HUES48 (cell line): ENCODE measurements around the gene PRR33.

Experiments used
- H3K27ac ChIP-seq: one replicate; pipeline ENCODE4 v1.7.0; 2013; ENCODE audit warnings: low read depth, low read length, inconsistent platforms
- H3K27me3 ChIP-seq: 2 replicates; pipeline ENCODE4 v1.6.1; 2013; ENCODE audit warnings: mild to moderate bottlenecking, low read length; ENCODE audit not compliant: control insufficient read depth, insufficient read depth
- H3K36me3 ChIP-seq: 2 replicates; pipeline ENCODE4 v1.6.1; 2013; ENCODE audit warnings: low read length; ENCODE audit not compliant: control insufficient read depth, insufficient read depth
- H3K4me1 ChIP-seq: 2 replicates; pipeline ENCODE4 v1.6.1; 2013; ENCODE audit warnings: mild to moderate bottlenecking, low read length; ENCODE audit not compliant: control insufficient read depth, insufficient read depth
- H3K4me3 ChIP-seq: 2 replicates; pipeline ENCODE4 v1.5.1; 2013; ENCODE audit warnings: mild to moderate bottlenecking, low read depth, low read length
- H3K9ac ChIP-seq: 2 replicates; pipeline ENCODE4 v1.6.1; 2013; ENCODE audit warnings: mild to moderate bottlenecking, low read depth, low read length, moderate library complexity
- H3K9me3 ChIP-seq: 2 replicates; pipeline ENCODE4 v1.6.1; 2013; ENCODE audit warnings: low read length; ENCODE audit not compliant: control insufficient read depth, insufficient read depth

The PRR33 gene

DNA sequence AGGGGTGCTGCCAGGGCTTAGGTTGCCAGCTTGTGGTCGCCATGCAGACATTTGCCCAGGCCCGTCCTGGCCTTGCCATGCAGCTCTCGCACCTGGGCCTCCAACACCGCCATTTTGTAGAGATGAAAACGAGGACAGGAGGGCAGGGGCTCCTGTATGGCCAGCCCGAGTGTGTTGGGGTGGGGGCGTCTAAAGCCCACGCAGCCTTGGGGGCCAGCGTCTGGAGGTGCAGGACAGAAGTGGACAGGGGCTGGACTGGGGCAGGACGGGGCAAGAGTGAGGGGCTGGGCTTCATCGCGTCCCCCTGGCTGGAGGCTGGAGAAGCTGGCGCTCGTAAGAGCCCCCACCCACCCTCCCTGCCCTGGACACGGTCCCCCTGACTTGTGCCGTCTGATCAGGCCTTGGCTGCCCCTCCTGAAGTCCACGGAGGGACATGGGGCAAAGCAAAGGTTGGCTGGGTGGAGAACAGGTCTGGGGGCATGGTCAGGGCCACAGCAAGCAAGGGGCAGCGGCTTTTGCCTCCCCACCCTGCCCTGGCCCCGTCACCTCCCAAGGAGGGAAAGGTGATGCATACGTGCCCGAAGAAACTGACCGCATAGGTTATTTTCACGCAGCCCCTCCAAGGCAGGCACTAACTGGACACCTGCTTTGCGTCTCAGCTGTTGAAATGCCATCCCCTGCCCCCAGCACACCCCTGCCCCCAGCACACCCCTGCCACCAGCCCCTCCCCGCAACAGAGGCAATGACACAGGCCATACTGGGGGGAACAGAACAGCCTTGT is 28.6 kb upstream of the PRR33 start:
- no peaks in the 10 kb centered on the region for H3K27me3 ChIP-seq
- no peaks in the 10 kb centered on the region; the same call in 1 of the 2 replicates for H3K4me1 ChIP-seq
- no peak overlapping the region for H3K27ac ChIP-seq

DNA sequence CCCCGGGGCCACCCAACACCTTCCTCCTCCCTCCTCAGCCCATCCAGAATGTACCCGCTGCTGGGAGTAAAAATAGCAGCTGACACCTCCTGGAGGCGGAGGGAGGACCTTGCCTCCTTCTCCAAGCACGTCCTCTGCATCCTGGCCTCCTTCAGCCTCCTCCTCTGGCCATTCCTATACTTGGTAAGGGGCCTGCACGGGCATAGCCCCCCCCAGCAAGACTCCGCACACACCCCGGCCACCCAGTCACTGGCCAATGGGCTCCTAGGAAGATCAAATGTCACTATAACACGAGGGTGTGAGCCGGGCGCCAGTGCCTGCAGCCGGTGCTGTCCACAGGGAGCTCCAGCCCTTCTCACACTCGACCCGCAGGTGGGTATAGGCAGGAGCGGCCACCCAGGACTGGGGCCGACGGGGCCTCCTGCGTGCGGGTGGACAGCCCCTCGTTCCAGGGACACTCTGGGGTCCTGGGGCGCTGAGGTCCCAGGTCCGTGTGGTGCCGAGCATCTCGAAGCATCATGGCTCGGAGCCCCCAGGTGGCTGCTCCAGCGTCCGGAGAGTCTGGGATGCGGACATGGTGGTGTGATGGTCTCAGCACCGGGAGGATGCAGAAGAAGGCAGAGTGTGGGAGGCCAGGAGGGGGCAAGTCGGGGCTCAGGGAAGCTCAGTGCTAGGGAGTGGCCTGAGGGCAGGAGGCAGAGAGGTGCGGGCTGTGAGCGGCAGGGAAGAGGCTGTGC is 27.9 kb upstream of the PRR33 start, which contains the start of gene TNNT3:
TSS of gene TNNT3 (plus strand) at position 313 of the 737 bp plus-strand sequence. CDS start 3,172 bp downstream, outside the sequence.
- Histone ChIP-seq H3K36me3 (no peaks in the 10 kb centered on the region), H3K4me1 (no peaks in the 10 kb centered on the region; the same call in 1 of the 2 replicates), H3K9me3 (no peaks in the 10 kb centered on the region), H3K27ac (no peak within 1 kb of the TSS), H3K27me3 (no peaks in the 10 kb centered on the region), H3K4me3 (no peak within 1 kb of the TSS), H3K9ac (no peak within 1 kb of the TSS)

More for the DNA sequence above, 28.6 kb upstream of the PRR33 start:
- H3K9ac ChIP-seq, result no peak overlapping the region
- no peaks in the 10 kb centered on the region for H3K9me3 ChIP-seq
- H3K4me3 ChIP-seq, result no peak overlapping the region
- H3K36me3 ChIP-seq, result no peaks in the 10 kb centered on the region

DNA sequence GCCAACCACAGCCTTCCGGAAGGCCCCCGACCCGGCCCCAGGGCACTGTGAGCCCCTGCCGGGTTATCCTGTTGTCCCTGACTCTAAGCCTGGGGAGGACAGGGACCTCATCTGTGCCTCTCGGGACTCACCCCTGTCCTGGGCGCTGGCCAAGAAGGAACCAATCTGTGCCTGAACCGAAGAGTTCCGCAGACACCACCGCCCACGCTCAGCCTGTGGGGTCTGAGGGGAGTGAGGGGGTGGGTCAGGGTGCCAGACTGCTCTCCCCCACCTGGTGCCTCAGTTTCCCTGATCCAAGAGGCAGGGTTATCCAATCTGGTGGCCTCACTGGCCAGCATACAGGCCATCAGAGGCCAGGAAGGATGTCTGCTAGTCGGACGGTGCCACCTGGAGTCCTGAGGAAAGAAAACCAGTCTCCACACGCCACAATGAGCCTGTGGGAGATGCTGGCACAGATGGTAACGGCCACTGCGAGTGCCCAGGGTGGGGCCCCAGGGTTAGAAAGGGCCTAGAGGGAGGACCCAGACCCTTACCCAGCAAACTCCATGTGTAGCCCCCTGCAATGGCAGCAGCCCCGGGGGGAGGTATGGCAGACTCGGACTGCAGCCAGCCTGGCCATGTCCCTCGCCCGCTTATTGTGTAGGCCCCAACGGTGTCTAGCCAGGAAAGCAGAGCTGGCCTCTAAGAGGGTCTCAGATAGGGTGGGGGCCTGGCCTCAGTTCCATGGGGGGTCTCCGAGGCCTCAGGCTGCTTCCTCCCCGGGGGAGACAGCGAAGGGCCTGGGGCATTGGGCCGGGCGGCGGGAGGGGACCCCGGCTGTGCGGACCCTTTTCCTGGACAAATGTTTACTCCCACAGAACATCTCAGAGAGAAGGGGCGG is 27.0 kb upstream of the PRR33 start:
- Histone ChIP-seq H3K9me3 (no peaks in the 10 kb centered on the region), H3K9ac (no peak overlapping the region), H3K4me3 (no peak overlapping the region), H3K4me1 (no peaks in the 10 kb centered on the region; the same call in 1 of the 2 replicates), H3K27ac (no peak overlapping the region), H3K27me3 (no peaks in the 10 kb centered on the region), H3K36me3 (no peaks in the 10 kb centered on the region)

DNA sequence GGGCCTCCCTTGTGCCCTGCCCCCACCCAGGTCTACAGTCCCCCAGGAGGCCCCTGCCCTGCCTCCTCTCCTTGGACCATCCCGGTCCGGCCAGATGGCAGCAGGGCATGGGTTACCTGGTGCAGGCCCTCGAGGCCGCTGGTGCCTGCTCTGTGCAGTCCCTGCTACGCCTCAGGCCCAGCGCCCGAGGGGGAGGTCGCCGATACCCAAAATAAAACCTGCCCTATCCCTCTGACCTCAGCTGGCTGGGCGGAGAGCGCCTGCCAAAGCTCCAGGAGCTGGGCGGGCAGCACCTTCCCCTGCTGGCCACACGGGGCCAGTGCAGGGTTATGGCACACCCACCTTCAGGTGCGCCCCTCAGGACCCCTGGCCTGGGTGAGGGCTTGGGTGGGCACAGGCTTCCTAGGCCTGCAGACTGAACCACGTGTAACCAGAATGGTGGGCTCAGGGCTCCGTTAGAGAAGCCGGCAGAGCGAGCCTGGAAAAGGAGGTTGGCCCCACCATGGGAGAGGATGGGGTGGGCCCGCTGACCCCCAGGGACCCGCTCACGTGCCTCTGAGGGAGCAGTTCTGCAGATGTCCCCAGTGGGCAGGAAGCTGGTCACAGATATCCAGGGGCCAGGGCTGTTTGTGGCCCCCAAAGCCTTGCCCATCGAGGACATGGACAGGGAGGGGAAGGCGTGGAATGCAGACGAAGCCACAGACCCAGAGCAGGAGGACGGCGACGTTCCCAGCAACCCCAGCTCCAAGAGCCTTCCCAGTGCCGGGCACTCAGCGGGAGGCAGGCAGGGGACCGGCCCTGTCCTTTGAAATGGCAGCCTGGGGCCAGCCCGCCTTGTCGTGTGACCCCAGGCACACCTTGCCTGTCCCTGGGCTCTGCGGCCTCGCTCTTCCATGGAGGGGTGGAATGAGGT is 26.1 kb upstream of the PRR33 start:
- Histone ChIP-seq H3K4me3 (no peak overlapping the region), H3K27me3 (no peaks in the 10 kb centered on the region), H3K9ac (no peak overlapping the region), H3K36me3 (no peaks in the 10 kb centered on the region), H3K9me3 (no peaks in the 10 kb centered on the region), H3K27ac (no peak overlapping the region), H3K4me1 (no peaks in the 10 kb centered on the region; the same call in 1 of the 2 replicates)

DNA sequence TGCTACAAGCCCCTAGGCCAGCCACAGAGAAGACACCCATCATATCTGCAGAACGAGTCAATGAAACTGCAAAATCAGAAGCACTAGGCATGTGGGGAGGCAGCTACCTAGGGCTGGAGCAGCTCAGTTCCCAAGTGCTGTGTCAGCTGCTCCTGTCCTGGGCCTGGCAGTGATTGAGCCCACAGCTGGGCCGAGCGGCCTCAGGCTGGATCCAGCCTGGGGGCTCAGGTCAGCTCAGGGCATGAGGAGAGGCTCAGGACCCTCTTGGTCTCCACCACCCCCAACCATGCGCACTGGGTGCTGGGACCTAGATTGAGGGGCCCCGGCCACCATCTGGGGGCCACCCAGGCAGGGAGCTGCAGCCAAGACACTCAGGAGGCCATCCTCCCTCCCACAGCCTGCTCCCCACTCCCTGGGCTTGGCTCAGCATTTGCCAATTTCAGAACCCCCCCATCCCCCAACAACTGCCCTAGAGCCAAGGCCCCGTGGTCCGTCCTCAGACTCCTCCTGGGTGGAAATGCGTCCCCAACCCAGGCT is 25.4 kb upstream of the PRR33 start:
- H3K27me3 ChIP-seq, result no peaks in the 10 kb centered on the region
- no peak overlapping the region for H3K9ac ChIP-seq
- no peaks in the 10 kb centered on the region for H3K9me3 ChIP-seq
- no peaks in the 10 kb centered on the region; the same call in 1 of the 2 replicates for H3K4me1 ChIP-seq
- H3K27ac ChIP-seq, result no peak overlapping the region
- H3K4me3 ChIP-seq, result no peak overlapping the region
- no peaks in the 10 kb centered on the region for H3K36me3 ChIP-seq

DNA sequence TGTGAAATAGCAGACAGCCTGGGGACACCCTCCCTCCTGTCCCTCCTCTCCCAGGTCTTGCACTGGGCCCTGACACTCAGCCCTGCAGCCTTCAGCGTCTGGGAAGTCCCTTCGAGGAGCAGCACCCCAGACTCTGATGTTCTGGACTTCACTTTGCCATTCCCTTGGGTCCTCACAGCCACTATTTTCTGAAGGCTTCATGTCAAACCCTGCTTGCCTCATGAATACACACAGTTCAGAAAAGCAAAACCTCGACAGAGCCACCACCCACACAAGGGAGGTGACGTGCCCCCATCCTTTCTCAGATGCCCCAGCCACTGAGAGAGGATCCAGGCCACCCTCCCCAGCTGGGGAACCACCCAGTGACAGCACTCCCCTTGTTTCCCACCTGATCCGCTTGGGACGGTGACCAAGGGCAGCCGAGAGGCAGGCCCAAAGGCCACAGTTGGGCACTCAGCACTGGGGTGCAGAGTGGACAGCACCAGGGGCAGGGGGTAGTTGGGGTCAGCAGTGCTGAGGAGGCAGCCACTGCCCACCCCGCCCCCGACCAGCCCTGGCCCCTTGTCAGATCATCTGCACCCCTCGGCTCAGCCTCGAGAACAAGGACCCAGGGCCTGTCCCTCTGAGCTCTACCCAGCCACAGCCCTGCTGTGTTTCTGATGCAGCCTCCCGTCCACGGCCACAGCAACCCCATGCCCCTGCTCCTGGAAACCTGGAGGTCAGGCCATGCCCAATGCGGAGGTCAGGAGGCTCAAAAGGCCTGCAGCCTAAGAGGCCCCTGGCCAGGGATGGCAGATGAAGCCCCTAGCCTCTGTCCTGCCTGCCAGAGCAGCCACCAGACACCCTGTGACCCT is 24.7 kb upstream of the PRR33 start:
- Histone ChIP-seq H3K27ac (no peak overlapping the region), H3K9me3 (no peaks in the 10 kb centered on the region), H3K9ac (no peak overlapping the region), H3K4me1 (no peaks in the 10 kb centered on the region; the same call in 1 of the 2 replicates), H3K27me3 (no peaks in the 10 kb centered on the region), H3K36me3 (no peaks in the 10 kb centered on the region), H3K4me3 (no peak overlapping the region)

DNA sequence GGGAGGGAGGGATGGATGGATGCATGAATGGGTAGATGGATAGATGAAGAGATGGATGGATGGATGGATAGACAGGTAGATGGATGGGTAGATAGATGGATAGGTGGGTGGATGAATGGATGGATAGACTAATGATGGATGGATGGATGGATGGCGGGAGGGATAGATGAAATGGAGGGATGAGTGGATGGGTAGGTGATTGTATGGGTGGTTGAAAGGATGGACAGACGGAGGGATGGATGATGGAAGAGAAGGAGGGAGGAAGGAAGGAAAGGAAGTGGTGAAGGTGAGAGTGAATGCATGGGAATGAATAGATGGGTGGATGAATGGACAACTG is 24.1 kb upstream of the PRR33 start:
- no peak overlapping the region for H3K4me3 ChIP-seq
- H3K27me3 ChIP-seq, result no peaks in the 10 kb centered on the region
- no peaks in the 10 kb centered on the region; the same call in 1 of the 2 replicates for H3K4me1 ChIP-seq
- H3K9ac ChIP-seq, result no peak overlapping the region
- H3K36me3 ChIP-seq, result no peaks in the 10 kb centered on the region
- H3K27ac ChIP-seq, result no peak overlapping the region
- no peaks in the 10 kb centered on the region for H3K9me3 ChIP-seq

DNA sequence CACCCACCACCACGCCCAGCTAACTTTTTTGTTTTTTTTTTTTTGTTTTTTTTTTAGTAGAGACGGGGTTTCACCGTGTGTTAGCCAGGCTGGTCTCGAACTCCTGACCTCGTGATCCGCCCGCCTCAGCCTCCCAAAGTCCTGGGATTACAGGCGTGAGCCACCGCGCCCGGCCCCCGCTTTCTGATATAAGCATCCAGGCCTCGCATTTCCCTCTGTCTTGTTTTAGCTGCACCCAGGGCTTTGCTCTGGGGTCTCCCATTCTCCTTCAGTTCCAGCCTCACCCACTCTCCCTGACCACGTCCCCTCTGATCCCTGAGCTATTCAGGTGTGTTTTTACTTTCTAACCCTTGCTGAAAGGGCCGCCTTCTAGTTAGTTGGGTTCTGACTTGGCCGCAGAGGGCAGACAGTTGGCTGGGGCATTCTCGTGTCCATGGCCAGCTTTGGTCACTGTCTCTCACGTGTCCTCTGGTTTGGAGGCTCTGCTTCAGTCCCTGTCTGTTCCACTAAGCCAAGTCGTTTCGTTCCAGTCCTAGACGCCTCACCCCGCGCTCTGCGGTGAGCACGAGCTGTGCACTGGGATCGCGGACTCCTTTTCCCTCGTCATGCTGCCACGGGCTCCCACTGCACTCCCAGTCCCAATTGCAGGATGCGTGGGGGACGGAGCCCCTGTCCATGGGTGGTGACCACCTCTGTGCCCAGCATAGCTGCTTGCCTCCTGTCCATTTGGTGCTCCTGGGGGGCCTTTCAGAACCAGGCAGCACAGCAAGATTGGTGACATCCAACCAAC is 21.8 kb upstream of the PRR33 start:
- H3K4me1 ChIP-seq, result peaks cover 6% of the 10 kb centered on the region
- H3K36me3 ChIP-seq, result no peaks in the 10 kb centered on the region
- H3K27me3 ChIP-seq, result no peaks in the 10 kb centered on the region
- H3K27ac ChIP-seq, result no peak overlapping the region
- no peak overlapping the region for H3K9ac ChIP-seq
- no peaks in the 10 kb centered on the region for H3K9me3 ChIP-seq
- H3K4me3 ChIP-seq, result no peak overlapping the region

DNA sequence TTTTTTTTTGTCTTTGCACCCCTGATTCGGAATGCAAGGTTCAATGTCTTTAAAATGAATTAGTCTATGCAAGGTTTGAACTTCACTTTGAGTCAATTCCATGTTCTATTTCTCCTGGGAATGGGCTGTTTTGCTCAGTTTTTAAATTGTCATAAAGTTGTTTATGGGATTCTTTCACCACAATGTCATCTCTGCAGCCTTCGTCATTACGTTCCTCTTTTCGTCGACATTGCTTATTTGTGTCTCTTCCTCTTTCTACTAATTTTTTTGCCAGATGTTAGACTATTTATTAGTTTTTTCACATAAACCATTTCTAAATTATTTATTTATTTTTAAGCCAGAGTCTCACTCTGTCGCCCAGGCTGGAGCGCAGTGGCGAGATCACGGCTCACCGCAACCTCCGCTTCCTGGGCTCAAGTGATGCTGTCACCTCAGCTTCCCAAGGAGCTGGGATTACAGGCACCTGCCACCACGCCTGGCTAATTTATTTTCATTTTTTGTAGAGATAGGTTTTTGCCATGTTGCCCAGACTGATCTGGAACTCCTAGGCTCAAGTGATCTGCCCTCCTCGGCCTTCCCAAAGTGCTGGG is 20.7 kb upstream of the PRR33 start:
- Histone ChIP-seq H3K4me1 (peaks cover 13% of the 10 kb centered on the region), H3K4me3 (no peak overlapping the region), H3K9ac (no peak overlapping the region), H3K9me3 (no peaks in the 10 kb centered on the region), H3K27me3 (no peaks in the 10 kb centered on the region), H3K36me3 (no peaks in the 10 kb centered on the region), H3K27ac (no peak overlapping the region)
